B cell (primary cell): ENCODE results near the gene POSTN. TPM values are rescaled to one million over a fixed set of nuclear protein-coding genes. Genes with fewer than 3 reads are reported as not detected.
"Not testable (repeated sequence)": the region's sequence is repeated elsewhere in the genome, so short reads cannot be mapped to it uniquely, and the experiment has no call there.

Experiments used
- ATAC-seq: fragments of 200-7000 bp; cut with Tn5 transposase; one replicate; pipeline ENCODE4 v1.10.0; 2021; ENCODE audit warnings: low read depth, mild to moderate bottlenecking, moderate number of reproducible peaks, moderate library complexity
- CTCF ChIA-PET: fragments of 350-600 bp; sonication (Branson Sonifier 250); formaldehyde crosslinking; loops from one replicate; lab custom pipeline; 2021; ENCODE audit warnings: antibody characterized with exemption, inconsistent platforms; lab: Charles Lee
- POLR2A ChIA-PET: fragments of 350-600 bp; sonication (Branson Sonifier 250); formaldehyde crosslinking; loops from one replicate; lab custom pipeline; 2021; ENCODE audit warnings: antibody characterized with exemption; lab: Charles Lee
- DNase-seq: peaks from one replicate; pipeline ENCODE4 v3.0.0; 2013
- H2AFZ ChIP-seq: 2 replicates; pipeline ENCODE4 v1.6.1; 2012; ENCODE audit warnings: mild to moderate bottlenecking, low read depth, low read length; ENCODE audit not compliant: insufficient read depth, poor library complexity, severe bottlenecking
- H3K27ac ChIP-seq, 2 donors: 1 replicate in 1 of 2; 2 replicates in 1 of 2; pipeline ENCODE4 v1.5.1; 2012 to 2013; ENCODE audit warnings: low read length in 2 of 2, mild to moderate bottlenecking in 2 of 2, moderate library complexity in 1 of 2
- H3K27me3 ChIP-seq, 4 experiments: fragments of 200-600 bp in 1 of 4; sonication (generic) in 1 of 4; replicated peaks in 1 of 4; 1 replicate in 2 of 4; 2 replicates in 2 of 4; pipeline versions ENCODE4 v1.6.1 to v1.7.0; 2013 to 2016; ENCODE audit warnings: low read length in 3 of 4, mild to moderate bottlenecking in 2 of 4, mixed read lengths in 1 of 4, moderate library complexity in 1 of 4; ENCODE audit not compliant: insufficient read depth in 4 of 4, control insufficient read depth in 3 of 4; ENCODE audit errors: control extremely low read depth in 1 of 4
- H3K36me3 ChIP-seq, 2 experiments: replicated peaks in 1 of 2; 1 replicate in 1 of 2; 2 replicates in 1 of 2; pipeline versions ENCODE4 v1.6.1 to v1.7.1; 2013; ENCODE audit warnings: low read length in 1 of 2; ENCODE audit not compliant: insufficient read depth in 2 of 2, control insufficient read depth in 1 of 2; ENCODE audit errors: control extremely low read depth in 1 of 2, extremely low read depth in 1 of 2
- H3K4me1 ChIP-seq, 2 donors: fragments of 200-600 bp in 1 of 2; sonication (generic) in 1 of 2; 1 replicate in 1 of 2; 2 replicates in 1 of 2; pipeline versions ENCODE4 v1.5.1 to v1.6.1; 2013 to 2017; ENCODE audit warnings: low read length in 2 of 2; ENCODE audit not compliant: control insufficient read depth in 2 of 2, insufficient read depth in 2 of 2
- H3K4me2 ChIP-seq: replicated peaks from 2 replicates; pipeline ENCODE3; 2012; ENCODE audit warnings: mild to moderate bottlenecking, low read depth, low read length; ENCODE audit not compliant: poor library complexity, severe bottlenecking
- H3K4me3 ChIP-seq, 5 experiments: fragments of 200-600 bp in 1 of 5; sonication (generic) in 1 of 5; 1 replicate in 3 of 5; 2 replicates in 2 of 5; pipeline versions ENCODE4 v1.5.1 to v1.7.0; 2011 to 2016; ENCODE audit warnings: low read length in 4 of 5, mild to moderate bottlenecking in 4 of 5, low read depth in 2 of 5, control low read depth in 1 of 5, moderate library complexity in 1 of 5; ENCODE audit not compliant: insufficient read depth in 1 of 5; ENCODE audit errors: control extremely low read depth in 1 of 5, extremely low read depth in 1 of 5
- H3K79me2 ChIP-seq: fragments of 200-600 bp; sonication (generic); one replicate; pipeline ENCODE4 v1.6.0; 2016; ENCODE audit warnings: low read length; ENCODE audit not compliant: control insufficient read depth, insufficient read depth
- H3K9ac ChIP-seq: fragments of 200-600 bp; sonication (generic); 2 replicates; pipeline ENCODE4 v1.6.1; 2017; ENCODE audit warnings: mild to moderate bottlenecking, low read length, moderate library complexity
- H3K9me3 ChIP-seq, 3 donors: one replicate each; pipeline versions ENCODE4 v1.6.1 to v1.7.1; 2013; ENCODE audit warnings: low read length in 2 of 3; ENCODE audit not compliant: control insufficient read depth in 2 of 3, insufficient read depth in 1 of 3; ENCODE audit errors: control extremely low read depth in 1 of 3
- H4K20me1 ChIP-seq: 2 replicates; pipeline ENCODE4 v1.6.0; 2012; ENCODE audit warnings: mild to moderate bottlenecking, low read length; ENCODE audit not compliant: insufficient read depth, control insufficient read depth, poor library complexity, severe bottlenecking
- H3K27ac Mint-ChIP-seq: one replicate; pipeline ENCODE4 v1.8.0; 2021; ENCODE audit warnings: mixed read lengths
- H3K27me3 Mint-ChIP-seq: one replicate; pipeline ENCODE4 v1.8.0; 2021; ENCODE audit warnings: mixed read lengths
- H3K4me1 Mint-ChIP-seq: one replicate; pipeline ENCODE4 v1.8.0; 2021; ENCODE audit warnings: mixed read lengths
- H3K4me3 Mint-ChIP-seq: one replicate; pipeline ENCODE4 v1.8.0; 2021; ENCODE audit warnings: mixed read lengths
- H3K9me3 Mint-ChIP-seq: one replicate; pipeline ENCODE4 v1.8.0; 2022; ENCODE audit warnings: mixed read lengths; ENCODE audit not compliant: insufficient read depth
- CTCF ChIP-seq: fragments of 200-600 bp; IDR thresholded peaks from one replicate; pipeline ENCODE4 v1.8.0; 2022; ENCODE audit warnings: antibody characterized with exemption, mild to moderate bottlenecking
- EZH2 ChIP-seq: IDR thresholded peaks from 2 replicates; pipeline ENCODE4 v1.6.1; 2012; ENCODE audit warnings: borderline replicate concordance, low read depth, mild to moderate bottlenecking, moderate library complexity, low read length; ENCODE audit not compliant: insufficient read depth, poor library complexity, severe bottlenecking
- WGBS: methylation state at CpG from one replicate; pipeline ENCODE4 v1.1.5; 2013; ENCODE audit warnings: missing lambda C conversion rate; ENCODE audit not compliant: insufficient coverage; 5-methylcytosine and 5-hydroxymethylcytosine counted together
- intact Hi-C: fragments of 100-400 bp; cut with micrococcal nuclease; formaldehyde crosslinking; loops from one replicate; pipeline ENCODE4 v1.10.0; 2022
- polyA plus RNA-seq: library from polyadenylated mRNA; depleted of rRNA; stranded (reverse); fragments of >200 nt; gene quantifications from 2 replicates; pipeline ENCODE4 v1.2.3, GENCODE V29; 2012
- total RNA-seq, 2 donors: library from RNA; stranded (reverse); fragments of 120-200 nt in 1 of 2; gene quantifications; 1 replicate in 1 of 2; 2 replicates in 1 of 2; pipeline versions ENCODE4 v1.2.3 to v1.2.4, GENCODE V29; 2013 to 2022

POSTN gene
- total and polyA plus RNA-seq, 2 donors (not counting 1 experiment from before 2014, with no cell fraction given): not detected

DNA sequence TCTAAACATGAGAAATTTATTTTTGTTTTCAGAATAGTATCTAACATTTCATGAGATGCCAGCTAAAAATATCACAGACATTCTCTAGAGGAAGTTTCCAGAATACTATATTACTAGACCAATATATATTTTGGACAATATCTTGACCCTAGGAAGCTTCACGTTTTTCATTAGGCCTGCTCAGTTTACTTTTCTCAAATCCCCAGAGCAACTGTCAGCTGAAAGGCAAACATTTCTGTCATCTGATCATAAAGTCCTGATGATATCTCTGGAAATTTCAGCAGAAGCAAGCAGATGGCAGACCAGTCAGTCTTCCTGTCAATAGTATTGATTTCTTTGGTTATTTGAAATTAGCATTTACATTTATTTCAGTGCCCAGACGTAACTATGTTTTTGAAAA lies 4.0 kb downstream of the POSTN start:
- no peak overlapping the region for H3K4me3 Mint-ChIP-seq
- DNase-seq: no peak

GRCh38 chr13:37589381-37589780 lies 9.2 kb downstream of the POSTN start:
- H3K27ac ChIP-seq, DNase-seq, H3K79me2 ChIP-seq, CTCF ChIA-PET, H4K20me1 ChIP-seq, H3K4me2 ChIP-seq, H3K4me1 Mint-ChIP-seq, H3K27me3 Mint-ChIP-seq, H2AFZ ChIP-seq, ATAC-seq, H3K36me3 ChIP-seq, intact Hi-C loops, H3K27me3 ChIP-seq, H3K4me3 ChIP-seq, H3K4me1 ChIP-seq, H3K9ac ChIP-seq, H3K4me3 Mint-ChIP-seq, POLR2A ChIA-PET, H3K27ac Mint-ChIP-seq, H3K9me3 Mint-ChIP-seq, H3K9me3 ChIP-seq: not testable (repeated sequence)
- no CpG with 5 or more reads among the region's 4 CpGs for WGBS

More for the DNA sequence above, 4.0 kb downstream of the POSTN start:
- Mint-ChIP-seq H3K27ac (no peak overlapping the region), H3K4me1 (no peaks in the 10 kb centered on the region), H3K9me3 (no peaks in the 10 kb centered on the region), H3K27me3 (no peaks in the 10 kb centered on the region)
- no peaks in the 10 kb centered on the region for H3K36me3 ChIP-seq
- H3K27ac ChIP-seq: no peak overlapping the region
- H3K4me2 ChIP-seq: no peak overlapping the region
- no peaks in the 10 kb centered on the region for H3K9me3 ChIP-seq
- H3K9ac ChIP-seq: no peak overlapping the region
- H3K4me3 ChIP-seq: no peak overlapping the region
- H3K4me1 ChIP-seq: no peaks in the 10 kb centered on the region
- H3K27me3 ChIP-seq: no peaks in the 10 kb centered on the region
- no peaks in the 10 kb centered on the region for H4K20me1 ChIP-seq
- intact Hi-C loops: no loop called here
- TF ChIP-seq EZH2 (no peak), CTCF (no peak)
- H2AFZ ChIP-seq: no peak overlapping the region
- POLR2A ChIA-PET: no interaction called here
- ATAC-seq: no peak
- 71% methylated on average over 1 of the region's 2 CpGs for WGBS
- H3K79me2 ChIP-seq: no peaks in the 10 kb centered on the region
- CTCF ChIA-PET: no interaction called here
